HepG2 (cell line): ENCODE measurements around the gene HDHD3. TPM values are rescaled to one million over a fixed set of nuclear protein-coding genes. Genes with fewer than 3 reads are reported as not detected.

ENCODE experiments used
- FOXA1 ChIP-seq, 2 experiments: fragments of 450-650 bp in 1 of 2; sonication (generic) in 1 of 2; formaldehyde crosslinking in 1 of 2; IDR thresholded peaks; 2 replicates each; pipeline versions ENCODE4 v1.4.0 to v1.6.1; 2016 to 2020; ENCODE audit warnings: missing genetic modification reagents in 1 of 2
- FOXC1 ChIP-seq: sonication (generic); formaldehyde crosslinking; IDR thresholded peaks from 2 replicates; pipeline ENCODE4 v1.8.0; 2022; ENCODE audit warnings: mild to moderate bottlenecking, missing genetic modification reagents, borderline replicate concordance
- HIVEP1 ChIP-seq: sonication (generic); formaldehyde crosslinking; IDR thresholded peaks from 2 replicates; pipeline ENCODE4 v1.4.0; 2020; ENCODE audit warnings: mild to moderate bottlenecking, missing genetic modification reagents
- HOXD1 ChIP-seq: sonication (generic); formaldehyde crosslinking; IDR thresholded peaks from 2 replicates; pipeline ENCODE4 v1.5.0; 2020; ENCODE audit warnings: missing genetic modification reagents
- IRF1 ChIP-seq: sonication (generic); formaldehyde crosslinking; IDR thresholded peaks from 2 replicates; pipeline ENCODE4 v1.4.0; 2020; ENCODE audit warnings: low read depth, mild to moderate bottlenecking, missing genetic modification reagents
- POLR2AphosphoS5 ChIP-seq: IDR thresholded peaks from 2 replicates; pipeline ENCODE4 v1.6.1; 2012; ENCODE audit warnings: low read depth, low read length
- TAF1 ChIP-seq: sonication (generic); formaldehyde crosslinking; IDR thresholded peaks from 2 replicates; pipeline ENCODE4 v1.4.0; 2020; ENCODE audit warnings: missing genetic modification reagents
- TBP ChIP-seq: sonication (generic); formaldehyde crosslinking; IDR thresholded peaks from 2 replicates; pipeline ENCODE4 v1.5.0; 2020; ENCODE audit warnings: missing genetic modification reagents
- TFE3 ChIP-seq: IDR thresholded peaks from 2 replicates; pipeline ENCODE4 v1.6.1; 2016
- THAP11 ChIP-seq: IDR thresholded peaks from 2 replicates; pipeline ENCODE4 v1.6.1; 2016; ENCODE audit warnings: missing biosample characterization, missing genetic modification reagents
- ZNF136 ChIP-seq: sonication (generic); formaldehyde crosslinking; IDR thresholded peaks from 2 replicates; pipeline ENCODE4 v1.8.1; 2022; ENCODE audit warnings: low read depth, mild to moderate bottlenecking, moderate library complexity, missing genetic modification reagents
- ZNF44 ChIP-seq: sonication (generic); formaldehyde crosslinking; IDR thresholded peaks from 2 replicates; pipeline ENCODE4 v1.5.1; 2020; ENCODE audit warnings: mild to moderate bottlenecking, missing genetic modification reagents
- ZNF451 ChIP-seq: sonication (generic); formaldehyde crosslinking; IDR thresholded peaks from 2 replicates; pipeline ENCODE4 v1.5.0; 2020; ENCODE audit warnings: mild to moderate bottlenecking, missing genetic modification reagents
- ZNF567 ChIP-seq: sonication (generic); formaldehyde crosslinking; IDR thresholded peaks from 2 replicates; pipeline ENCODE4 v1.8.1; 2023; ENCODE audit warnings: mild to moderate bottlenecking, missing genetic modification reagents, borderline replicate concordance
- ZNF674 ChIP-seq: sonication (generic); formaldehyde crosslinking; IDR thresholded peaks from 2 replicates; pipeline ENCODE4 v1.5.0; 2020; ENCODE audit warnings: low read depth, mild to moderate bottlenecking, missing genetic modification reagents
- polyA plus RNA-seq, 8 experiments: library from polyadenylated mRNA; depleted of rRNA in 3 of 8; stranded (reverse) in 7 of 8; unstranded in 1 of 8; fragments of >200 nt; fragmentation: Illumina TruSeq in 4 of 8; extraction: Trizol in 4 of 8; gene quantifications; 2 replicates each; pipeline versions ENCODE4 v1.2.1 to v1.2.3, GENCODE V29; 2011 to 2016; ENCODE audit warnings: low read depth in 4 of 8, missing spikeins in 1 of 8, mixed read lengths in 1 of 8; ENCODE audit not compliant: insufficient read depth in 1 of 8
- total RNA-seq, 5 experiments: library from RNA; depleted of rRNA; stranded (reverse); fragments of >200 nt; fragmentation: Illumina TruSeq; extraction: Trizol; gene quantifications; 2 replicates each; pipeline ENCODE4 v1.2.3, GENCODE V29; 2016; ENCODE audit warnings: low read depth in 1 of 5
- TF ChIP-seq, protein P1 (sequence below): sonication (generic); formaldehyde crosslinking; conservative IDR thresholded peaks from 2 replicates; pipeline ENCODE4 v1.4.0; 2020; ENCODE audit warnings: missing genetic modification reagents
- TF ChIP-seq, protein P2 (sequence below): conservative IDR thresholded peaks from 2 replicates; pipeline ENCODE4 v1.6.1; 2018; ENCODE audit warnings: missing genetic modification reagents
- TF ChIP-seq, protein P3 (sequence below): sonication (generic); formaldehyde crosslinking; IDR thresholded peaks from 2 replicates; pipeline ENCODE4 v1.8.1; 2022; ENCODE audit warnings: low read depth, mild to moderate bottlenecking, missing genetic modification reagents

The HDHD3 gene
- total and polyA plus RNA-seq, 2 of the 13 experiments (the other 11 are each of a cell fraction or from before 2014, with no cell fraction given) = 23.1 to 38.5 TPM

DNA sequence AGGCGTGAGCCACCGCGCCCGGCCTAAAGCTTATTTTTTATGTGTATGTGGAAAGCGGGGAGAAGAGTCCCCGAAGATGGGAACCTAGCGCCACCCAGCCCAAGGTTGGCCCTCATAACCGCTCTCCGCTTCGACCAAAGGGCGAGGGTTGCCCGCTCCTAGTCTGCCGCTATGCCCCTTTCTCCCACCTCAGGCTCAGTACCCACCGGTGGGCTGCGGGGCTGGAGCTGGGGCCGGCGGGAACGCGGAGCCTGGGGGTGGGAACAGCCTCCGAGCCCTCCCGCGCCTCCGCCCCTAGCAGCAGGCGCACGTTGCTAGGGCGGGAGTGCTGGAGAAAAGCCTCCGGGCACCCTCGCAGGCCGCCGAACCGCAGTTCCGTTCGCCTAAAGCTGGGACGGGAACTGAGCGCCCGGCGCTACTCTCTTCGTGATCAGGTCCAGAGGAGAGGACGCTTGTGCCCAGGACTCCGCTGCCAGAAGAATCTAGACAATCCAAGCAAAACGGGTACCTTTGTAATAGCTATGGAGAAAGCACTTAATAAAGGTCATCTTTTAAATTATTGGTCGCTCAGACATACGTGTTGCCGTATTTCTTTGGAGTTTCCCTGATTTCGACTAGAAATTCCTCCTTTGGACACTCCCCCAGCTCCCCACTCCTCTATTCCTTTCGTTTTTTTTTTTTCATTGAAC is 36.6 kb downstream of the HDHD3 start, which contains the start of gene WDR31 (continued):
- no peak for TF ChIP-seq FOXA1 (IDR thresholded peaks at IDR 0.05)
- peak; percentile 57; the same call in 1 of the 2 replicates for TF ChIP-seq FOXA1 (CRISPR knock-in tag; IDR thresholded peaks at IDR 0.05)
- 0 out of 2 replicates have a peak, but pooled peaks have one; percentile 69 for TF ChIP-seq TBP
- TF ChIP-seq ZNF674 (CRISPR knock-in tag) = no peak
- TF ChIP-seq POLR2AphosphoS5 = peak; percentile 68
- TF ChIP-seq ZNF136 = 0 out of 2 replicates have a peak, but pooled peaks have one; percentile 39
- TF ChIP-seq HIVEP1 = peak; percentile 94
- TF ChIP-seq ZNF44 (CRISPR knock-in tag) = peak; percentile 28; the same call in 1 of the 2 replicates
- TF ChIP-seq, protein P1, sequence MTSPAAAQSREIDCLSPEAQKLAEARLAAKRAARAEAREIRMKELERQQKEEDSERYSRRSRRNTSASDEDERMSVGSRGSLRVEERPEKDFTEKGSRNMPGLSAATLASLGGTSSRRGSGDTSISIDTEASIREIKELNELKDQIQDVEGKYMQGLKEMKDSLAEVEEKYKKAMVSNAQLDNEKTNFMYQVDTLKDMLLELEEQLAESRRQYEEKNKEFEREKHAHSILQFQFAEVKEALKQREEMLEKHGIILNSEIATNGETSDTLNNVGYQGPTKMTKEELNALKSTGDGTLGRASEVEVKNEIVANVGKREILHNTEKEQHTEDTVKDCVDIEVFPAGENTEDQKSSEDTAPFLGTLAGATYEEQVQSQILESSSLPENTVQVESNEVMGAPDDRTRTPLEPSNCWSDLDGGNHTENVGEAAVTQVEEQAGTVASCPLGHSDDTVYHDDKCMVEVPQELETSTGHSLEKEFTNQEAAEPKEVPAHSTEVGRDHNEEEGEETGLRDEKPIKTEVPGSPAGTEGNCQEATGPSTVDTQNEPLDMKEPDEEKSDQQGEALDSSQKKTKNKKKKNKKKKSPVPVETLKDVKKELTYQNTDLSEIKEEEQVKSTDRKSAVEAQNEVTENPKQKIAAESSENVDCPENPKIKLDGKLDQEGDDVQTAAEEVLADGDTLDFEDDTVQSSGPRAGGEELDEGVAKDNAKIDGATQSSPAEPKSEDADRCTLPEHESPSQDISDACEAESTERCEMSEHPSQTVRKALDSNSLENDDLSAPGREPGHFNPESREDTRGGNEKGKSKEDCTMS = 0 out of 2 replicates have a peak, but pooled peaks have one; percentile 70
- TF ChIP-seq FOXC1 (CRISPR knock-in tag) = peak; percentile 65; the same call in 1 of the 2 replicates
- TF ChIP-seq THAP11 (CRISPR knock-in tag) = peak; percentile 94
- TF ChIP-seq, protein P2, sequence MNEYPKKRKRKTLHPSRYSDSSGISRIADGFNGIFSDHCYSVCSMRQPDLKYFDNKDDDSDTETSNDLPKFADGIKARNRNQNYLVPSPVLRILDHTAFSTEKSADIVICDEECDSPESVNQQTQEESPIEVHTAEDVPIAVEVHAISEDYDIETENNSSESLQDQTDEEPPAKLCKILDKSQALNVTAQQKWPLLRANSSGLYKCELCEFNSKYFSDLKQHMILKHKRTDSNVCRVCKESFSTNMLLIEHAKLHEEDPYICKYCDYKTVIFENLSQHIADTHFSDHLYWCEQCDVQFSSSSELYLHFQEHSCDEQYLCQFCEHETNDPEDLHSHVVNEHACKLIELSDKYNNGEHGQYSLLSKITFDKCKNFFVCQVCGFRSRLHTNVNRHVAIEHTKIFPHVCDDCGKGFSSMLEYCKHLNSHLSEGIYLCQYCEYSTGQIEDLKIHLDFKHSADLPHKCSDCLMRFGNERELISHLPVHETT (CRISPR knock-in tag) = peak; percentile 76; the same call in 1 of the 2 replicates
- no peak for TF ChIP-seq IRF1 (CRISPR knock-in tag)
- TF ChIP-seq HOXD1 = peak; percentile 83
- peak; percentile 71; the same call in 1 of the 2 replicates for TF ChIP-seq TAF1 (CRISPR knock-in tag)
- TF ChIP-seq ZNF451 (CRISPR knock-in tag) = peak; percentile 87; the same call in 1 of the 2 replicates
- TF ChIP-seq, protein P3, sequence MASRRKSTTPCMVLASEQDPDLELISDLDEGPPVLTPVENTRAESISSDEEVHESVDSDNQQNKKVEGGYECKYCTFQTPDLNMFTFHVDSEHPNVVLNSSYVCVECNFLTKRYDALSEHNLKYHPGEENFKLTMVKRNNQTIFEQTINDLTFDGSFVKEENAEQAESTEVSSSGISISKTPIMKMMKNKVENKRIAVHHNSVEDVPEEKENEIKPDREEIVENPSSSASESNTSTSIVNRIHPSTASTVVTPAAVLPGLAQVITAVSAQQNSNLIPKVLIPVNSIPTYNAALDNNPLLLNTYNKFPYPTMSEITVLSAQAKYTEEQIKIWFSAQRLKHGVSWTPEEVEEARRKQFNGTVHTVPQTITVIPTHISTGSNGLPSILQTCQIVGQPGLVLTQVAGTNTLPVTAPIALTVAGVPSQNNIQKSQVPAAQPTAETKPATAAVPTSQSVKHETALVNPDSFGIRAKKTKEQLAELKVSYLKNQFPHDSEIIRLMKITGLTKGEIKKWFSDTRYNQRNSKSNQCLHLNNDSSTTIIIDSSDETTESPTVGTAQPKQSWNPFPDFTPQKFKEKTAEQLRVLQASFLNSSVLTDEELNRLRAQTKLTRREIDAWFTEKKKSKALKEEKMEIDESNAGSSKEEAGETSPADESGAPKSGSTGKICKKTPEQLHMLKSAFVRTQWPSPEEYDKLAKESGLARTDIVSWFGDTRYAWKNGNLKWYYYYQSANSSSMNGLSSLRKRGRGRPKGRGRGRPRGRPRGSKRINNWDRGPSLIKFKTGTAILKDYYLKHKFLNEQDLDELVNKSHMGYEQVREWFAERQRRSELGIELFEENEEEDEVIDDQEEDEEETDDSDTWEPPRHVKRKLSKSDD (CRISPR knock-in tag) = peak; percentile 87
- TF ChIP-seq TFE3 (CRISPR knock-in tag) = peak; percentile 38; the same call in 1 of the 2 replicates
- TF ChIP-seq ZNF567 = 0 out of 2 replicates have a peak, but pooled peaks have one; percentile 29
